WERI-Rb-1 (cell line): ENCODE measurements around the gene SLC25A21.
"Not testable (repeated sequence)": the region's sequence is repeated elsewhere in the genome, so short reads cannot be mapped to it uniquely, and the experiment has no call there.

Experiments used
- DNase-seq: peaks from one replicate; pipeline ENCODE4 v3.0.0-alpha.2; 2020
- H3K27ac ChIP-seq: fragments of 250-450 bp; sonication (Bioruptor Pico); 2 replicates; pipeline ENCODE4 v1.5.1; 2020; ENCODE audit warnings: mild to moderate bottlenecking, moderate library complexity
- H3K27me3 ChIP-seq: fragments of 250-450 bp; sonication (Bioruptor Pico); 2 replicates; pipeline ENCODE4 v1.5.1; 2021; ENCODE audit warnings: mild to moderate bottlenecking, low read depth, moderate library complexity; ENCODE audit not compliant: insufficient read depth, severe bottlenecking
- H3K36me3 ChIP-seq: fragments of 250-450 bp; sonication (Bioruptor Pico); 2 replicates; pipeline ENCODE4 v1.5.1; 2020; ENCODE audit warnings: mild to moderate bottlenecking, moderate library complexity
- H3K4me3 ChIP-seq: 2 replicates; pipeline ENCODE4 v1.5.1; 2011; ENCODE audit warnings: low read depth, mild to moderate bottlenecking, control low read depth, low read length
- H3K9me3 ChIP-seq: fragments of 250-450 bp; sonication (Bioruptor Pico); 2 replicates; pipeline ENCODE4 v1.5.1; 2021; ENCODE audit warnings: mild to moderate bottlenecking, moderate library complexity; ENCODE audit not compliant: severe bottlenecking
- TF ChIP-seq, protein P1 (sequence below): IDR thresholded peaks from 2 replicates; pipeline ENCODE4 v1.5.1; 2011; ENCODE audit warnings: low read depth, mild to moderate bottlenecking, control low read depth, inconsistent platforms, low read length

Gene SLC25A21

DNA sequence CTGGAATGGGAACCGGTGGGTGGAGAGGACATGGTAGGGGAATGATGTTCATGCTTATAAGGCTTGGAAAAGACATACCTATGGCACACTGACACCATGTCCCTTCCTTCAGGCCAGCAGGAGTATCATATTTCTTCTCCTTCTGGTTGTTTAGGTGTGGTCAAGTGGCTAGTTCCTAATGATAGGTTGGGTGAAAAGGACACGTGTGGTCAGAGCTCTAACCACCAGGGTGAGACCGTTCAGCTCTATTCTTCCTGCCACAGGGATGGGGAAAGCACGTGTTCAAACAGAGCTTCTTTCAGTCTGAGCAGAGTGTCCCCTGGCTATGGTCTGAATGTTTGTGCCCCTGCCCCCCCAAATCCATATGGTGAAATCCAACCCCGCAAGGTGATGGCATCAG is 301.6 kb downstream of the SLC25A21 start:
- TF ChIP-seq, protein P1, sequence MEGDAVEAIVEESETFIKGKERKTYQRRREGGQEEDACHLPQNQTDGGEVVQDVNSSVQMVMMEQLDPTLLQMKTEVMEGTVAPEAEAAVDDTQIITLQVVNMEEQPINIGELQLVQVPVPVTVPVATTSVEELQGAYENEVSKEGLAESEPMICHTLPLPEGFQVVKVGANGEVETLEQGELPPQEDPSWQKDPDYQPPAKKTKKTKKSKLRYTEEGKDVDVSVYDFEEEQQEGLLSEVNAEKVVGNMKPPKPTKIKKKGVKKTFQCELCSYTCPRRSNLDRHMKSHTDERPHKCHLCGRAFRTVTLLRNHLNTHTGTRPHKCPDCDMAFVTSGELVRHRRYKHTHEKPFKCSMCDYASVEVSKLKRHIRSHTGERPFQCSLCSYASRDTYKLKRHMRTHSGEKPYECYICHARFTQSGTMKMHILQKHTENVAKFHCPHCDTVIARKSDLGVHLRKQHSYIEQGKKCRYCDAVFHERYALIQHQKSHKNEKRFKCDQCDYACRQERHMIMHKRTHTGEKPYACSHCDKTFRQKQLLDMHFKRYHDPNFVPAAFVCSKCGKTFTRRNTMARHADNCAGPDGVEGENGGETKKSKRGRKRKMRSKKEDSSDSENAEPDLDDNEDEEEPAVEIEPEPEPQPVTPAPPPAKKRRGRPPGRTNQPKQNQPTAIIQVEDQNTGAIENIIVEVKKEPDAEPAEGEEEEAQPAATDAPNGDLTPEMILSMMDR = no peak
- Histone ChIP-seq H3K36me3 (no peaks in the 10 kb centered on the region), H3K27ac (no peak overlapping the region), H3K4me3 (no peak overlapping the region), H3K27me3 (peaks cover 23% of the 10 kb centered on the region), H3K9me3 (no peaks in the 10 kb centered on the region)
- DNase-seq = no peak

DNA sequence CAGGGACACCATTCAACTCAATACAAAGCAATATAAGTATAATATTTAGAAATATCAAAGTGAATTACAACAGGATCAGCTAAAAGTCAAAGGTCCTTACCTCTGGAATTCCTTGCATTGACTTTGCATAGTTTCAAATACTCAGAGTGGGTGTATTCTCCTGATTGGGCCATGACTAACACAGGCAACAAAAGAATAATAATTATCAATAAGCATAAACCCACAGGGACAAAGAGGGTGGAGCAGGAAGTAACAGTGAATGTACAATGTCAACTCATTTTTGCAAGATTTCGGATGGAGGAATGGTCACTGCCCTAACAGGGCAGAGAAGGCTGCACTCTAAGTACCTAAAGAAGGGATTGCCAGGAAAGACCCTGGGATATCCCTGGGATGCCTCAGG is 303.3 kb downstream of the SLC25A21 start:
- Histone ChIP-seq H3K36me3 (no peaks in the 10 kb centered on the region), H3K27ac (no peak overlapping the region), H3K27me3 (peaks cover 25% of the 10 kb centered on the region), H3K9me3 (no peaks in the 10 kb centered on the region), H3K4me3 (no peak overlapping the region)
- TF ChIP-seq, protein P1 = no peak
- DNase-seq = no peak

DNA sequence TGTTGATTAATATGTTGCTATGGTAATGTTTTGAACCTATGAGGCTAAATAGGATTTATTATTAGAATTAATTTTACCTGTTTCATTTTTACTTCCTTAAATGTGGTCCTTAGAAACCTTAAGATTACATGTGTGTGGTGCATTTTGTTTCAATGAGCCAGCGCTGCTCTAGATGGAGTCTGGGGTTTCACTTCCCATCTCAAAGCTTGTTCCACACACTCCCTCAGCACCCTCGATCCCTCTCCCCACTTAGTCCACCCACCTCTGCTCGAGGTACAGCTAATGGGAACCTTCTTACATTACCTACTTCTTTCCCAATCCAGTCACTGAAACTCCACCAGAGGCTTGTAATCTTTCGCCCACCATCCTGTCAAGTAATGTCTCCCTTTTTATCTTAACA is 305.5 kb downstream of the SLC25A21 start:
- H3K36me3 ChIP-seq = no peaks in the 10 kb centered on the region
- peaks cover 26% of the 10 kb centered on the region for H3K27me3 ChIP-seq
- no peak overlapping the region for H3K4me3 ChIP-seq
- TF ChIP-seq, protein P1 = no peak
- H3K27ac ChIP-seq = no peak overlapping the region
- H3K9me3 ChIP-seq = no peaks in the 10 kb centered on the region
- no peak for DNase-seq

DNA sequence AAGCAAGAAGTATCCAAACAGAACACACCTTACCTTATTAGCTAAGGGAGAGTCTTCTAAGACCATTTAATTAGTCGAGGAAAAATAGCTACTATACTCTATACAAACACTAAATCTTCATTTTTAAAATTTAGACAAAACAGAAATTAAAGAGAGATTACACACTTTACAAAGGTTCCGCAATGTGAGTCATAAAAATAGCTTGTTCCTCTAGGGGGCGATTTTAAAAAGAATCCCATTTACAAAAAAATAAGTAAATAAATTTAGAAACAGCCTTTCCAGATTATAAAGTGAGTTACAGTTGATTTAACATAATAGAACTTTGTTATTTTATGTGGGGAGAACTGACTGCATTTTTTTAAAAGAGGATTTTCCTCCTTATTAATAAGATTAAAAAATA is 309.1 kb downstream of the SLC25A21 start:
- TF ChIP-seq, protein P1 = no peak
- no peaks in the 10 kb centered on the region for H3K36me3 ChIP-seq
- no peak overlapping the region for H3K27ac ChIP-seq
- H3K27me3 ChIP-seq = peaks cover 18% of the 10 kb centered on the region
- H3K9me3 ChIP-seq = no peaks in the 10 kb centered on the region
- no peak for DNase-seq
- no peak overlapping the region for H3K4me3 ChIP-seq

DNA sequence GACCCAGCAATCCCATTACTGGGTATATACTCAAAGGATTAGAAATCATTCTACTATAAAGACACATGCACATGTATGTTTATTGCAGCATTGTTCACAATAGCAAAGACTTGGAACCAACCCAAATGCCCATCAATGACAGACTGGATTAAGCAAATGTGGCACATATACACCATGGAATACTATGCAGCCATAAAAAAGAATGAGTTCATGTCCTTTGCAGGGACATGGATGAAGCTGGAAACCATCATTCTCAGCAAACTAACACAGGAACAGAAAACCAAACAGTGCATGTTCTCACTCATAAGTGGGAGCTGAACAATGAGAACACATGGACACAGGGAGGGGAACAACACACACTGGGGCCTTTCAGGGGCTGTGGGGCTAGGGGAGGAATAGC is 310.2 kb downstream of the SLC25A21 start:
- not testable (repeated sequence) for H3K36me3 ChIP-seq, H3K4me3 ChIP-seq, H3K9me3 ChIP-seq, H3K27ac ChIP-seq, DNase-seq
- H3K27me3 ChIP-seq = peaks cover 26% of the 10 kb centered on the region

DNA sequence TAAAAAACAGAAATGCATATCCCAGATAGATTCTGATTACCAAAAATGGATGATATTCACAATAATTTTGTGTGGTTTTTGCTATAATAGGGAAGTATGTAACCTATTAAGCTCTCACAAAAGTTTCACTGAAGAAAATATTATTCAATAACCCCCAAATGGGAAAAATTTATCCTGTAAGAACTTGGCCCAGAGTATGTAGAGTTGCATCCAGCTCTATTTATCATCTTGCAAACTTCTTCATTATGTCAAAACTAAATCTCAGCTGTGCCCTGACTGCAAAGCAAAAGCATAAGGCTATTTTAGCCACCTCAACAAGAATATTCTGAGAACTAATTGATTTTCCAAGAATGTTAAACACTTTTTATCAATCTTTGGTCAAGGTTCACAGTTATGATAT is 311.6 kb downstream of the SLC25A21 start:
- TF ChIP-seq, protein P1 = no peak
- H3K27ac ChIP-seq = no peak overlapping the region

More for the DNA sequence above, 311.6 kb downstream of the SLC25A21 start:
- Histone ChIP-seq H3K36me3 (no peaks in the 10 kb centered on the region), H3K9me3 (no peaks in the 10 kb centered on the region), H3K4me3 (no peak overlapping the region), H3K27me3 (peaks cover 37% of the 10 kb centered on the region)
- DNase-seq = no peak
